ENCODE data around the gene S100A12.

The S100A12 gene

GRCh38 chr1:153365696-153366095, 9.7 kb downstream of the S100A12 start:
- no peak for DNase-seq

- DNase-seq: no peak
Observed at GRCh38 chr1:153364766-153365666, 10.4 kb downstream of the S100A12 start.

GRCh38 chr1:153364156-153364555, 11.3 kb downstream of the S100A12 start:
- no peak for DNase-seq

- DNase-seq: no peak
Observed at GRCh38 chr1:153363641-153364040, 11.8 kb downstream of the S100A12 start.

GRCh38 chr1:153362187-153362775, 13.1 kb downstream of the S100A12 start:
- no peak for DNase-seq

GRCh38 chr1:153361480-153362109, 13.8 kb downstream of the S100A12 start:
- no peak for DNase-seq

- DNase-seq: no peak
Observed at GRCh38 chr1:153360592-153361479, 14.6 kb downstream of the S100A12 start.

- no peak for DNase-seq
Observed at GRCh38 chr1:153360190-153360589, 15.2 kb downstream of the S100A12 start.

GRCh38 chr1:153359241-153359640, 16.2 kb downstream of the S100A12 start:
- no peak for DNase-seq

- no peak for DNase-seq
Observed at GRCh38 chr1:153358691-153358975, 16.8 kb downstream of the S100A12 start.

GRCh38 chr1:153357853-153358690, 17.3 kb downstream of the S100A12 start, which contains the start of gene S100A9:
Gene S100A9, plus strand, starts transcription at chr1:153357854. Its CDS starts 430 bp downstream, at chr1:153358284.
- DNase-seq: no peak

- DNase-seq: no peak
Observed at GRCh38 chr1:153357076-153357852, 18.2 kb downstream of the S100A12 start.

- no peak for DNase-seq
Observed at GRCh38 chr1:153356392-153357075, 18.9 kb downstream of the S100A12 start.

- peak; percentile 57 for DNase-seq
Observed at GRCh38 chr1:153355445-153356071, 19.9 kb downstream of the S100A12 start.

GRCh38 chr1:153354515-153355193, 20.8 kb downstream of the S100A12 start:
- DNase-seq: no peak

- DNase-seq: no peak
Observed at GRCh38 chr1:153353226-153353947, 22.0 kb downstream of the S100A12 start.

GRCh38 chr1:153352523-153352922, 22.9 kb downstream of the S100A12 start:
- DNase-seq: peak; percentile 65

- DNase-seq: no peak
Observed at GRCh38 chr1:153350321-153350957, 25.0 kb downstream of the S100A12 start.
